Measurements from ENCODE around the gene CNOT3. TPM values are rescaled to one million over a fixed set of nuclear protein-coding genes. Genes with fewer than 3 reads are reported as not detected.
A peak's percentile ranks its signal among the peaks of the same experiment; 100 is the strongest.

Gene CNOT3
- total and polyA plus RNA-seq, 2 of the 13 experiments (the other 11 are each of a cell fraction or from before 2014, with no cell fraction given), result 4.3 to 5.8 TPM

GRCh38 chr19:54133312-54133956 is 4.1 kb upstream of the CNOT3 start:
- Histone ChIP-seq H3K27me3 (ENCODE audit: control insufficient read depth in 1 of 2, insufficient read depth in 2 of 2, low read length in 2 of 2) (no peaks in the 10 kb centered on the region; a peak in 1 of 5 replicates), H3K4me2 (ENCODE audit: low read depth, low read length) (no peak overlapping the region), H3K36me3 (replicated peaks in 1 of 2; ENCODE audit: control insufficient read depth in 1 of 2, insufficient read depth in 2 of 2, low read length in 2 of 2) (peaks cover 2 to 12% of the 10 kb centered on the region in 2 experiments; a peak in 1 of 5 replicates), H3K4me1 (ENCODE audit: insufficient read depth, low read length) (peaks cover 13% of the 10 kb centered on the region), H3K79me2 (ENCODE audit: insufficient read depth, low read length) (peaks cover under 1% of the 10 kb centered on the region), H2AFZ (ENCODE audit: low read length) (no peak overlapping the region), H3K4me3 (replicated peaks in 1 of 3; ENCODE audit: insufficient read depth in 1 of 3, low read depth in 2 of 3, low read length in 3 of 3) (no peak overlapping the region), H3K27ac (ENCODE audit: extremely low read length, insufficient read depth, low read length) (no peak overlapping the region), H3K9me3 (ENCODE audit: low read length) (peaks cover 5% of the 10 kb centered on the region), H3K9ac (ENCODE audit: insufficient read depth, low read depth, low read length) (no peak overlapping the region), H4K20me1 (ENCODE audit: insufficient read depth, low read length) (0 out of 2 replicates have a peak, but pooled peaks cover under 1% of the 10 kb centered on the region)
- peak; percentile 21; the same call in 1 of the 3 replicates for ATAC-seq
- no peak for FAIRE-seq
- intact Hi-C loops (cut with micrococcal nuclease; ENCODE audit: unreplicated experiment), result no loop called here
- in situ Hi-C loops (cut with HindIII; ENCODE audit: extremely low pct_ligation_motif_present, low pct_unique_long_range_greater_than_20kb), result no loop called here
- ChIA-PET POLR2A (no interaction called here), CTCF (ENCODE audit: low intra/inter-chr PET ratio, low total read pairs) (no interaction called here)
- WGBS (ENCODE audit: low lambda C conversion rate), result 83% methylated on average over 3 of the region's 10 CpGs
- DNase-seq (ENCODE audit: low spot score), result peak; percentile 84
- no TSS peak for BruUV-seq (replicated peaks)
- peak; percentile 75 for TF ChIP-seq SRSF1 (optimal IDR thresholded peaks at IDR 0.05; ENCODE audit: low read depth, low read length)
- peak; percentile 87 for TF ChIP-seq CCAR2 (optimal IDR thresholded peaks at IDR 0.05; ENCODE audit: low read depth, low read length)
- TF ChIP-seq ZNF691 (CRISPR knock-in tag; IDR thresholded peaks at IDR 0.05; ENCODE audit: borderline replicate concordance, low read depth), result no peak
- peak; percentile 78 for TF ChIP-seq RBM22 (optimal IDR thresholded peaks at IDR 0.05; ENCODE audit: low read length)
- TF ChIP-seq BHLHE40 (IDR thresholded peaks at IDR 0.05; ENCODE audit: low read length), result peak; percentile 57
- TF ChIP-seq HCFC1 (IDR thresholded peaks at IDR 0.05; ENCODE audit: low read depth, low read length), result peak; percentile 44; the same call in 1 of the 2 replicates
- TF ChIP-seq THAP7 (CRISPR knock-in tag; IDR thresholded peaks at IDR 0.05), result no peak
- peak; percentile 99 for TF ChIP-seq PTBP1 (IDR thresholded peaks at IDR 0.05; ENCODE audit: low read depth, low read length, poor library complexity, severe bottlenecking)
- TF ChIP-seq ARID5B (CRISPR knock-in tag; IDR thresholded peaks at IDR 0.05), result no peak
- TF ChIP-seq GTF2F1 (IDR thresholded peaks at IDR 0.05; ENCODE audit: low read length), result peak; percentile 73; the same call in 1 of the 2 replicates
- 0 out of 4 replicates have a peak, but pooled peaks of 1 of the 2 experiments have one; percentile 9 for TF ChIP-seq POLR2A (IDR thresholded peaks at IDR 0.05; ENCODE audit: insufficient read depth in 1 of 2, low read depth in 2 of 2, low read length in 2 of 2)
- TF ChIP-seq EED (CRISPR knock-in tag; IDR thresholded peaks at IDR 0.05), result no peak
- peak; percentile 84; the same call in 1 of the 2 replicates for TF ChIP-seq FIP1L1 (IDR thresholded peaks at IDR 0.05; ENCODE audit: borderline replicate concordance, insufficient read depth, low read depth, low read length)
- TF ChIP-seq HNRNPK (IDR thresholded peaks at IDR 0.05; ENCODE audit: low read depth, low read length, poor library complexity, severe bottlenecking), result peak; percentile 100
- TF ChIP-seq USF2 (IDR thresholded peaks at IDR 0.05; ENCODE audit: low read depth, low read length), result peak; percentile 48; the same call in 1 of the 2 replicates
- no peak for TF ChIP-seq USF2 (CRISPR knock-in tag; IDR thresholded peaks at IDR 0.05; ENCODE audit: borderline replicate concordance)

All from HepG2 (cell line).